ENCODE measurements around the gene FANCC.

- TF ChIP-seq, protein P1, sequence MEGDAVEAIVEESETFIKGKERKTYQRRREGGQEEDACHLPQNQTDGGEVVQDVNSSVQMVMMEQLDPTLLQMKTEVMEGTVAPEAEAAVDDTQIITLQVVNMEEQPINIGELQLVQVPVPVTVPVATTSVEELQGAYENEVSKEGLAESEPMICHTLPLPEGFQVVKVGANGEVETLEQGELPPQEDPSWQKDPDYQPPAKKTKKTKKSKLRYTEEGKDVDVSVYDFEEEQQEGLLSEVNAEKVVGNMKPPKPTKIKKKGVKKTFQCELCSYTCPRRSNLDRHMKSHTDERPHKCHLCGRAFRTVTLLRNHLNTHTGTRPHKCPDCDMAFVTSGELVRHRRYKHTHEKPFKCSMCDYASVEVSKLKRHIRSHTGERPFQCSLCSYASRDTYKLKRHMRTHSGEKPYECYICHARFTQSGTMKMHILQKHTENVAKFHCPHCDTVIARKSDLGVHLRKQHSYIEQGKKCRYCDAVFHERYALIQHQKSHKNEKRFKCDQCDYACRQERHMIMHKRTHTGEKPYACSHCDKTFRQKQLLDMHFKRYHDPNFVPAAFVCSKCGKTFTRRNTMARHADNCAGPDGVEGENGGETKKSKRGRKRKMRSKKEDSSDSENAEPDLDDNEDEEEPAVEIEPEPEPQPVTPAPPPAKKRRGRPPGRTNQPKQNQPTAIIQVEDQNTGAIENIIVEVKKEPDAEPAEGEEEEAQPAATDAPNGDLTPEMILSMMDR (conservative IDR thresholded peaks at IDR 0.05): no peak
- TF ChIP-seq ZFX (IDR thresholded peaks at IDR 0.05): no peak
Measured at GRCh38 chr9:95139126-95139525, 178.4 kb downstream of the FANCC start.

All from C4-2B (cell line).